Activated gamma-delta T cell (primary cell): ENCODE results near the gene CHCT1.
"Not testable (repeated sequence)": the region's sequence is repeated elsewhere in the genome, so short reads cannot be mapped to it uniquely, and the experiment has no call there.

ENCODE experiments used
- DNase-seq: peaks from one replicate; lab custom pipeline; 2025; lab: John Stamatoyannopoulos, UW
- total RNA-seq, 2 donors: gene quantifications; one replicate each; lab custom pipeline; 2026; lab: John Stamatoyannopoulos, UW

CHCT1 gene
- 0.04 to 0.10 reads per million in 2 donors for total RNA-seq

DNA sequence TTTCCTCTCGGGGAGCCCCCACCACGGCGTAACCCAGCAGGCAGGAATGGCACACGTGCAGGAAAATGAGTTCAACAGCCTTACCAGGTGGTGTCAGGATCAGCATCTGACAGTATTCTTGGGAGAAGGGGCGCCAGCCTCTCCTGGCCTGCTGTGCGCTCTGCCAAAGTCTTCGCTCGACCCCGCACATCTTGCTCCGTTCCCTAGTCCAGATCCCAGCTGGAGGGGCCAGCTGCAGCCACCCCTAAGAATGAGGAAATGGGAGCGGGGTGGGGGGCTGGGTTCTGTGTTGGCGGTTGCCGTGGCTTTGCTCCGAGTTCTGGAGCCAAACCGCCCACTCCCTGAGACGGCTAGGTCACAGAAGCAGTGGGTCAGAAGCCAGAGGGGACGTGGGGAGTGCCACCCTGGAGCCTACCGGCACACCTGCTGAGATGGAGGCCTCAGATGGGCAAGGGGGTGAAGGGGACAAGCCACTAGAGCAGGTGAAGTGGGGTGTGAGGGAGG lies at the start of gene CHCT1:
Gene CHCT1 (plus strand): TSS at position 328 of the 504 bp plus-strand sequence. CDS start 104 bp downstream, at position 432.
- DNase-seq: no peak

- DNase-seq: no peak
These were observed 49.4 kb upstream of the CHCT1 start for GRCh38 chr17:60372790-60373483.

DNA sequence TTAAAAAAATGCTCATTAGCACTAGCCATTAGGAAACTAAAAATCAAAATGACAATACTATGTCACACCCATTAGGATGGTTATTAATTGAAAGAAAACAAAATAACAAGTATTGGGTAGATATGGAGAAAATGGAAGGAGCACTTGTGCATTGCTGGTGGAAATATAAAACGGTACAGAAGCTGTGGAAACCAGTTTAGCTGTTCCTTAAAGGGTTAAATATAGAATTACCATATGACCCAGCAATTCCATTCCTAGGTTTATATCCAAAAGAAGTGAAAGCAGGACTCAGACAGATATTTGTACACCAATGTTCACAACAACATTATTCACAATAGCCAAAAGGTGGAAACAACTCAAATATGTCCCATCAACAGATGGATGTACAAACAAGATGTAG lies 44.1 kb upstream of the CHCT1 start:
- DNase-seq: not testable (repeated sequence)

GRCh38 chr17:60379461-60379860 lies 42.8 kb upstream of the CHCT1 start:
- not testable (repeated sequence) for DNase-seq

DNA sequence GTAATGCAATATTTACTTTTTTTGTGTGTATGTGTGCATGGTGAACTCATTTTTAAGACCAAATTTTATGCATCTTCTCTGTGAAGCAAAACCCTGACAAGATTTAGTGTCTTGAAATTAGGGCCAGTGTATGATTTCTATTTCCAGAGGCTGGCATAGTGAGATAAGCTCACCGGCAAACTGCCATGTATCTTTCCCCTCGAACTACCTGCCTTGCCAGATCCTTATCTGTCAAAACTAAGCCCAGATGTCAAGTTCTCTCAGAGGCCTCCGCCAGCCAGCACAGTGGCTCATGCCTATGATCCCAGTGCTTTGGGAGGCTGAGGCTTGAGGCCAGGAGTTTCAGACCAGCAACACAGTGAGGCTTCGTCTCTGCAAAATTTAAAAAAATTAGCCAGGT lies 40.3 kb upstream of the CHCT1 start:
- DNase-seq: no peak

DNA sequence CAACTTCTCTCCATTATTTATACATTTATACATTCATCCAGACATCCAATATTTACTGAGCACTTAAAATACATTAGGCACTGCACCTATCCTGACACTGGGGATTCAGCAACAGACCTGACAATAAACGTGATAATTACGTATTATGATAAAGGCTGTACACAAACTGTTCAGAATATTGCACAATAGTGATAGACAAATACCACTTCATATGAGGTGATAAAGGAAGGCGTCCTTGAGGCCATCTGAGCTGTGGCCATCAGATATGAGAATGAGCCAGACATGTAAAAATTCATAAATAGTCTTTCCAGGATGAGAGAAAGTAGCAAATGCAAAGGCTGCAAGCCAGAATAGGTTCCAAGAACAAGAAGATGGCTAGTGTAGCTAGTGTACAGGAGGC lies 38.9 kb upstream of the CHCT1 start:
- DNase-seq: no peak

GRCh38 chr17:60384921-60385320 lies 37.4 kb upstream of the CHCT1 start:
- not testable (repeated sequence) for DNase-seq

DNA sequence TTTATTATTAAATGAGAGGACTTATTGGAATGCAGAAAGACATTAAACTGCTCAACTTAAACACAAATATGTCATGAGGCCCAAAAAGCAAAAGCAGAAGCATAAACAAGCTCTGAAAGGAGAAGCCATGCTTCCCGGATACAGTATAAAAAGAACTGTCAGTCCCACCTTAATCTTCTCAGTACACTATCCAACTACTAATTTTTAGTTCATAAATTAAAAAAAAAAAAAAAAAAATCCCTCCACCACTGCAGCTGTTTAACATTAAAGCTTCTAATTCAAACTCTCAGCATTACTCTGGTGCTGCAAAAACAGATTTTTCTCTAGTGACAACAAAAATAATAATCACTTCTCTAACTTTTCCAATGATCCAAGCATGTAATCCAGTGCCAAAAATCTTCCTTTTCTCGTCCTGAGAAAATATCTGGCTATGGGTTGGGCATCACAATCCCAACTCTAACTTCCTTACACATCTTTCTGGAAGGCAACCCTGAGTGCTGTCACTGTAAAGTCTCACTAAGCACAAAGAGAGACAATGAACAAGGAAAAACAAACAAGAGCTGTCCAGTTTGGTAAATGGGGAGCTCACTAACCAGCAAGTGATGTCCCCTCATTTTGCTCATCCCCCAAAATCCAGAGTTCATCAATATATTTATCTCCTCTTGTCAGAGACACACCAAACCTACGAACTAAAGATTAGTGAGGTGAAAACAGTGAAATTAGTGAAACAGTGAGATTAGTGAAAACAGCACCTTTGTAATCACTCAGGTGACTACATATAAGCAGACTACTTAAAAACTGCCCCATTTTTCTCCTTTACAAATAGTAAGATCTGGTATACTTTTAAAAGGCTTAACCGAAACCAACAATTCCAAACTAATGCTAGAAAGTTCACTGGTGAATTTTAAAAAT lies 35.9 kb upstream of the CHCT1 start:
- no peak for DNase-seq

GRCh38 chr17:60387666-60388065 lies 34.6 kb upstream of the CHCT1 start:
- no peak for DNase-seq

GRCh38 chr17:60388742-60389141 lies 33.5 kb upstream of the CHCT1 start:
- DNase-seq: no peak

- no peak for DNase-seq
These were observed 32.1 kb upstream of the CHCT1 start for GRCh38 chr17:60390186-60390585.

- DNase-seq: no peak
These were observed 31.3 kb upstream of the CHCT1 start for GRCh38 chr17:60390925-60391470.

- DNase-seq: no peak
These were observed 30.7 kb upstream of the CHCT1 start for GRCh38 chr17:60391471-60392041.

DNA sequence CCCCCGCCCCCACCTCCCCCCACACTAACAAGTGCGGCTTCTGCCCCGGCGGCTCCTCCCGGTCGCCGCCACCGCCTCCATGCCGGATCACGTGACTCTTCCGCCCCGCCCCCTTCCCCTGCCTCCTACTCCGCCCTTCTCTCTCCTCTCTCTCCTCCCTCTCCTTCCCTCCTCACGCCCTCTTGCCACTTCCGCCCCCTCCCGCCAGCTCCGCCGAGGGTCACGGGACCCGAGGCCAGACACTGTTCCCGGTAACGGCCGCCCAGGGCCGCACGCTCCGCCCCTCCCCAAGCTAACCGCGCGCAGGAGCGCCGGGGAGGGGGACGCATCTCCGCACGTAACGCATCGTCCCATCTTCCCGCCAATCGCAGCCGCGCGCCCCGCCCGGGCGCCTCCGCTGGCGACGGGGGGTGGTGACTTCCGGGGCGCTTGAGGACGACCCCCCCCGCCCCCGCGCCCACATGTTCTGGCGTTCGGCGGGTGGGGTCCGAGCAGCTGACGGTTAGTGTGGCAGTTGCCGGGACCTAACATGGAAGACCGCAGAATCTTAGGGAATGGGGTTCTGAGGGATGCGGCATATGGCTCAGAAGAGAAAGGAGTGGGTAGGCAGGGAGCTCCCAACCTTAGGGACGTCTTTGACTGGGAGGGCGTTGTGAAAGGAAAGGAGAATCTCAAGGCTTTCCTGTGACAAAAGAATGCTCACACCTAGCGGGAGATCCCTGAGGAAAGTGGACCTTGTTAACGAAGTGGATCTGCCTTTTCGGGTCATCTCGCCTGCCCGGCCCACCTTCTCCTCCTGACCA lies 30.0 kb upstream of the CHCT1 start, which contains the start of gene USP32:
Gene USP32 (minus strand): TSS at position 92 of the 803 bp plus-strand sequence. CDS start 194 bp downstream, outside the sequence.
- peak; percentile 92 for DNase-seq

DNA sequence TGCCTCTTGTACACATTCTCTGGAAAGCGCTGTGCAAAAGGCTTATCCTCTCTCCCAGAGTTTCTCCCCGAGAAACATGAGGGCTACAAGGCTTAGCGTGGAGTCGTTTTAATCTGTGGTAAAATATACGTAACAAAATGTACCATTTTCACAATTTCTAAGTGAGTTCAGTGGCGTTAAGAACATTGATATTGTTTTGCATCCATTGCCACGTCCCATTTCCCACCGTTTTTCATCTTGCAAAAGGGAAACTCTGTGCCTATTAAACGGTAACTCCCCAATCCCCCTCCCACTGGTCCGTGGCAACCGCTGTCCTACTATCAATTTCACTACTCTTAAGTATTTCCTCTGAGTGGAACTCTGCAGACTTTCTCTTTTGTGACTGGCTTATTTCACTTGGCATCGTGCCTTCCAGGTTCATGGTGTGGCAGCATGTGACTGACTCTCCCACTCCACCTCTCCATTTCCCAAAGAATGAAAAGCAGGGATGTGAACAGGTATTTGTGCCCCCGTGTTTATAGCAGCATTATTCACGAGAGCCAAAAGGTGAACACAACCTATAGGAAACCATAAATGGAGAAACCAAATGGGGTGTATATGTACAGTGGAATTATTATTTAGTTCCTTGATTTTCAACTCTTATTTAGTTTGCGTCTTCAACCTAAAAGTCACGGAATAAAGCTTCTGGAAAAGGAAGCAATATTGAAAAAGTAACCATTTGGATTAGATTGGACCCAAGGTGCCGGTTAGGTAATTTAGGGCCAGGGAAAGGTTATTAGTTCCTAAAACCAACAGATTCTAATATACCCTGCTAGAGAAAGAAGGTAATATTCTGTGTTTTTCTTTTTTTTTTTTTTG lies 29.2 kb upstream of the CHCT1 start:
- DNase-seq: no peak

GRCh38 chr17:60393840-60394723 lies 28.2 kb upstream of the CHCT1 start:
- DNase-seq: no peak

- DNase-seq: no peak
These were observed 26.7 kb upstream of the CHCT1 start for GRCh38 chr17:60395508-60396065.

GRCh38 chr17:60396412-60396811 lies 25.9 kb upstream of the CHCT1 start:
- no peak for DNase-seq
